GM18868 (cell line): ENCODE measurements around the gene DTNBP1.
"Not testable (repeated sequence)": the region's sequence is repeated elsewhere in the genome, so short reads cannot be mapped to it uniquely, and the experiment has no call there.

Experiments
- ATAC-seq: cut with Tn5 transposase; IDR thresholded peaks from one replicate; pipeline ENCODE4 v1.9.1; 2021; ENCODE audit warnings: mild to moderate bottlenecking, moderate library complexity; ENCODE audit not compliant: unreplicated experiment

Gene DTNBP1

DNA sequence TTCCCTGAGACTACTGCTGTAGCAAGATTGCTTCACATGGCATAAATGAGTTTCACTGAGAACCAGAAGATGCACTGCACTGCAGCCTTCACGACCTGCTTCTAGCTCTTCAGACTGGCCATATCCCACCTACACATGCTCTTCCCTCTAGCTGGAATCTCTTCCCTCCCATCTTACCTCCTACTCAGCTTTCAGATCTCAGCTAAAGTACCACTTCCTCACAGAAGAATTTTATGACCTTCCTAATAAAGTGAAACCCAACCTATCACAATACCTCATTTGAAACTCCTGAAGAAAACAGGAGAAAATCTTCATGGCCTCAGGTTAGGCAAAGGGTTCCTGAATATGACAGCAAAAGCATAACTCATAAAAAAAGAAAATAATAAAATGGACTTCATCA is 99.9 kb downstream of the DTNBP1 start:
- ATAC-seq, result no peak

DNA sequence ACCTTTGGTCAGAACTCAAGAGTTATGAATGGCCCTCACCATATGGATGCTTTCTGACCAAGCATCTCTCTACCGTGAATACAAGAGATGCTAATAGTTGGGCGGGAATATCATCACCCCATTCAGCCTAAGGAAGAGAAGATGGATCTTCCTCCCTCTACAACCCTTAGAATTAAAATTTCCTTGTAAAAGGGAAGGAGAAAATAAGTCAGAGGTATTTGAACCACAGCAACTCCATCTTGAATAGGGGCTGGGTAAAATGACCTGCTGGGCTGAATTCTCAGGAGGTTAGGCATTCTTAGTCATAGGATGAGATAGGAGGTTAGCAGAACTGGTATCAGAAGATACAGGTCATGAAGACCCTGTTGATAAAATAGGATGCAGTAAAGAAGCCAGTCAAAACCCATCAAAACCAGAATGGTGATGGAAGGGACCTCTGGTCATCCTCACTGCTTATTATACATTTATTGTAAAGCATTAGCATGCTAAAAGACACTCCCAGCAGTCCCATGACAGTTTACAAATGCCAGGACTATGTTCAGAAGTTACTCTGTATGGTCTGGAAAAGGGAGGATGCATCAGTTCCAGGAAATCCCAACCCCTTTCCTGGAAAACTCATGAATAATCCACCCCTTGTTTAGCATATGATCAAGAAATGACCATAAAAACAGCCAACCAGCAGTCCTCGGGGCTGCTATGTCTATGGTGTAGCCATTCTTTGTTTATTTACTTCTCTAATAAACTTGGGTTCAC is 101.2 kb downstream of the DTNBP1 start:
- ATAC-seq, result no peak

DNA sequence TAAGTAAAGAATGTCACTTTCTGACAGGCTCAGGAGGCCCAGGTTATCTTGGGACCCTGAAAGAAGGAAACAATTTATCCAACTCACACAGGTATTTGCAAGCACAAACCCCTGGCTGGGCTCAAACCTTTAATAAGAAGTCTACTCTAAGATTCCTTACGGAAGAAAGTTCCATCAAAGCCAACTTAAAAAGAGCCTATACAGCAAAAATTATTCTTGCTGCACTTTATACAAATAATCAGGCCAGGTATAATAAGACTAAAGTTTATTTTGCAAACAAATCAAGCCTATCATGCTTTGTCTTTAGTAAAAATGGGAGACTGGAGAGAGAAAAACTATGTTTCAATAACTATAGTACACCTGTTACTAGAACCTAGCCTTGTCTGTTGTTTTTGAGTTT is 102.1 kb downstream of the DTNBP1 start:
- ATAC-seq, result no peak

DNA sequence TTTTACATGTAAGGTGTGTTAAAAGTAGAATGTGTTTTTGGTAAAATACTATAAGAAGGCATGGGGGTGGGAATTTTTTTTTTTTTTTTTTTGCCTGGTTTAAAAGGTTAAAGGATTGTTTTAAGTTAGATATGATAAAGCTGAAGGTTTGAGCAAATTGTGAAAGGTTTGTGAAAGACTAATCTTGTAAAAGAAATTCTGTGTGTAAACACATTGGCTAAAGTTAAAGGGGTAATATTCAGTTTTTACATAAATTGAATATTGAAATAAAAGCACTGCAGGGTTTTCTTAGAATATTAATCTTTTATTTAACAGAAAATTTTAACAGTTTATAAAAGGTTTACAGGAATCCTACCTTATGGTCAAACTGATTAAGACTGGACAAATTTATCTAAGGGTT is 105.7 kb downstream of the DTNBP1 start:
- ATAC-seq, result no peak

DNA sequence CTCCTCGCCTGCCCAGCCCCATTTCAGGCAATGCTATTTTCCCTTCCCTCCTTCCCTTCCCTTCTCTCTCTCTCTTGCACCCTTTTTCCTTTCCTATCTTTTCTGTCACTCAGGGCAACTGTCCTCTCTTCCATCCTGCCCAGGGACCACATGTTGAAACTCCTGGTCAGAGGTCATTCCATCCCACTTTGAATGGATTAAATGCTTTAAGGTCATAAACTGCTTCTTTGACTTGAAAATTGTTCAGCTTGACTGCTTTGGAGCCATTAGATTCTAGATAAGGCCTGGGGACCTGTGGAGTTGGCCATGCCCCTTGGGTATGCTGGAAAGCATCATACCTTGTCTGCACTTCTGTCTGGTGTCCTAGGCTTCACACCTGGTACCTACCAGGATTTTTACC is 106.1 kb downstream of the DTNBP1 start:
- no peak for ATAC-seq

DNA sequence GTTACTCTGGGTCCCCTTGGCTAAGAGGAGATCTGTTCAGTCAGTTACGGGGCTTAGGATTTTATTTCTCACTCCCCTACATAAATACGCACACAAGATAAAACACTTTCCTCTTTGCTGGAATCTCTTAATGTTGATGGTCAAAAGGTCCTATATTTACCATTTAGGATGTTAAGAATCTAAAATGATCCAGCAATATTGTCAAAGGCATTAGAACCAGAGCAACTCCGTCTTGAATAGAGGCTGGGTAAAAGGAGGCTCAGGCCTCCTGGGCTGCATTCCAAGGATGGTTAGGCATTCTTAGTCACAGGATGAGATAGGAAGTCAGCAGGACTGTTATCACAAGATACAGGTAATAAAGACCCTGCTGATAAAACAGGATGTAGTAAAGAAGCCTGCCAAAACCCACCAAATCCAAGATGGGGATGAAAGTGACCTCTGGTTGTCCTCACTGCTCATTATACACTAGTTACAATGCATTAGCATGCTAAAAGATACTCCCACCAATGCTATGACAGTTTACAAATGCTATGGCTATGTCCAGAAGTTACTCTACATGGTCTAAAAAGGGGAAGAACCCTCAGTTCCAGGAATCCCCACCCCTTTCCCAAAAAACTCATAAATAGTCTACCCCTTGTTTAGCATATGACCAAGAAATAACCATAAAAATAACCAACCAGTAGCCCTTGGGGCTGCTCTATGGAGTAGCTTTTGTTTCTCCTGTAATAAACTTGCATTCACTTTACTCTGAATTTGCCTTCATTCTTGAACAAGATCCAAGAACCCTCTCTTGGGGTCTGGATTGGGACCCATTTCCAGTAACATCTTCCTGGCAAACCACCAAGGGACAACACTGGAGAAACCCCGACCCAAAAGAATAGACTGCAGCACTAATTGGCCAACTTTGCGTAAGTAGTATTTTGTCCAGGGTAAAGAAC is 107.5 kb downstream of the DTNBP1 start:
- ATAC-seq, result no peak

DNA sequence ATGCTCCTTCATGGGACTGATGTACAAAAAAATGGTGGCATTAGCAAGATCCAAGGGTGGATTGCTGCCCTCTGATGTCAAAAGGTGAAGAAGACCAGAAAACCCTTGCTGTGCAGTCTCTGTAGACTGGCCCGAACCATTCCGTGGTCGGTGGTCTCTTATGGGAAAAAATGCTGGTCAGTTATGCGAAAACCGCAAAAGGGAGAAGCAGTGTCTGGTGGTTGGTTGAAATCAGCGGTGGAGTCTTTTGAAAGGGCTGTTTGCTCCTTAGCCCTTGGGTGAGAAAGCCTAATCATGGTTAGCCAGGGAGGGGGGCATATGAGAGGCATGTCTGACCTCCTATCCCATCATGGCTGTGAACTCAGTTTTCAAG is 108.1 kb downstream of the DTNBP1 start:
- no peak for ATAC-seq

DNA sequence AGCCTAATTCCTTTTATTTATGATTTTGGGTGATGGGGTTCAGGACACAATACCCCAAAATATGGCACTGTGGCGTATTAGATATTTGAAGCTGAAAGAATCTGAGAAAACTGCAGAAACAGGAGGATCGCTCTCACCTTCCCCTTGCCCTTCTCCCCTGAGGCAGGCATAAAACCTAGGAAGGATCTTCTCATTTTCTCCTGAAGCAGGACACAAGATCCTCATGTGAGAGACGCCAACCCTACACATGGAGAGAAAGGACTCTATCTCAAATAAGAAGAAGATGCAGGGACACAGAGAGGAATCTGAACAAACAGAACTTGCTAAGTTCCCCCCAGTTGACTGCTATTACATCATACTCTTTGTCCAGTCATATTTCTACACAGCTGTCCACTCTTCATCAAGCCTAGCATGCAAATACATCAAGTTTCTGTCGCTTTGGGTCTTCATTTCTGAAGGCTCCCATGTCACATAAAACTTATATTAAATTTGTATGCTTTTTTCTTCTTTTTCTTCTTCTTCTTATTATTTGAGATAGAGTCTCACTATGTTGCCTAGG is 109.0 kb downstream of the DTNBP1 start:
- ATAC-seq, result no peak

DNA sequence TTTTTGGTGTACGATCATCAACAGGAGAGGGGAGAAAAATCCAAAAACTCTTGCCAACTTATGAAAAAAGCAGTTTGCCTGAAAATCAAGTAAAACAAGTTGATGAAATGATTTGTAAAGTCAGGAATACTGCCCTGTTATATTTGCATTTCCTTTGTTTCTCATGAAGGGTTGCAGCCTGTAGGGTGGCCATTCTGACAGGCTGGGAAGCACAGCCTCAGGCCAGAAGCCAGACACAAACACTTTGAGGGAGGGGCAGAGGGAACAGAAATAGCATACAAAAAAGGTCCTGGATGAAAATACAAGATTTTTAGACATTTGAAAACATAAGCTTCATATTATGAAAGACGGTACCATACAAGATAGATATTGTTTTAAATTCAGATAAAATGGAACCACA is 109.8 kb downstream of the DTNBP1 start:
- ATAC-seq, result no peak

DNA sequence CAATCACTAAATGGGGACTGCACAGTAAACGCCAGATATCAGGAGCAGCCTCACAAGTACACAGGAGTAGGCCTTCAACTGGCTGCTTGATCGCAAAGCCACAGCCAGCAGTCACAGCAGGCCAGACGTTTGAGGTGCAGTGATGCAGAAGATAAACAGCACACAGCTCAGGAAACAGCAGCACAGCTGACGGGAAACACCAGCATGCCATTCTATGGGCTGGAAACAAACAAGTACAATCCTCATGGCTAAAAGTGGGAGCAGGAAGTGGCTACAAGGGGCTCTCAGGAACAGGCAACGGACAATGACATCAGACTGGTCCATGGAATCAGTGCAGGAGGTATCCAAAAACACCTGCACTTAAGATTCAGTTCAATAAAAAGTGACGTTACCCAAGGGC is 111.0 kb downstream of the DTNBP1 start:
- no peak for ATAC-seq

DNA sequence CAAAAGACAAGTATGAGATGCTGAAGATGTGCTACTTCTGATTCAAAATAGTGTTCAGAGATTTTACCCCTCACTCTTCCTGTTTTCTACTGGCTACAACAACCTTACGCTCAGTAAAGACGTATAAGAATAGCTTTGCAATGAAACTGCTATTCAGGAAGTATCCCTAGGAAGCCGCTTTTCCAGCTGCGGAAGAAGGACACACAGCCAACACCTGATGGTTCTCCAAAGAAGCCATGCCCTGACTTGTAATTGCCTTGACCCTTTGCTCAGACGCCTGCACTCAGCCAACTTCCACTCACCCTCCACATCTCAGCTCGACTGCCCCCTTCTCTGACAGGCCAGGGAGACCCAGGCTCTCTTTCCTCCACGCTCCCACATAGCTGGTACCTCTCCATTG is 111.6 kb downstream of the DTNBP1 start:
- ATAC-seq, result no peak

DNA sequence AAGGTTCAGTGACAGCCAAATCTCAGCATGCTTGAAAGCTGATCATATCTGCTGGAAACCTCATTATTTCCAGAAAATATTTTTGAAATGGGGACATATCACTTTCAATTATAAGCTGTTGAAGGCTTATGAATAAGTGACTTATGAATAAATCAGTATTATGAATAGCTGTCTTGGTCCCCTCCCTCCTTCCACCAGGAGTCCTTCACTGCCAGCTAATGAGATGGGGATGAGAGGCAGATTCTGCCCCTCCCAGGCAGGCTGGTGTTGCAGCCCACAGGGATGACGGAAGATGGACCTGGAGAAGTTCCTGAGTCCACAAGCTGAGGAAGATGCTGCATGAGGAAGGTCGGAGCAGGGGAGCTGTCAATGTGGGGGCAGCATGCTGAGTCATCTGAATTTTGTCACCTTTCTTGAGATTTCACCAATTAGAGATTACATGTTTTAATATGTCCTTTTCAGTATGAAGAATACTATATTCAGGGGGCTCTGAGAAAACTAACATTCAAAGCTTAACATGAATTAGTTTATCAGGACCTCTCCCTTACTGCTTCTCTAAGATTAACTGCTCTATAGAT is 112.2 kb downstream of the DTNBP1 start:
- ATAC-seq, result no peak

DNA sequence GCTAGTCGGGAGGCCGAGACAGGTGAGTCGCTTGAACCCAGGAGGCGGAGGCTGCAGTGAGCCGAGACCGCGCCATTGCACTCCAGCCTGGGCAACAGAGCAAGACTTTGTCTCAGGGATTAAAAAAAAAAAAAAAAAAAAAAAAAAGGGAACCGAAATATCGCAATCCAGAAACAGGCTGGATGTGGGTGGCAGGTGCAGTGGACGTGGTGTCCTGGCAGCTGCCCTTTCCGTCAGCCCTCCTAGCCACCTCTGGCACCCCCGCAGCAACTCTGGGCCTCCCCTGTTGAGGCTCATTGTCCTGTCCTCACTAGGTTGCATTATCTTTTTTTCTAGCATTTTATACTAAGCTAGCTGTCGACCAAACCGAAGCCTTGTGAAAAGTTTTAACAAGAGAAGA is 113.5 kb downstream of the DTNBP1 start:
- ATAC-seq, result no peak

DNA sequence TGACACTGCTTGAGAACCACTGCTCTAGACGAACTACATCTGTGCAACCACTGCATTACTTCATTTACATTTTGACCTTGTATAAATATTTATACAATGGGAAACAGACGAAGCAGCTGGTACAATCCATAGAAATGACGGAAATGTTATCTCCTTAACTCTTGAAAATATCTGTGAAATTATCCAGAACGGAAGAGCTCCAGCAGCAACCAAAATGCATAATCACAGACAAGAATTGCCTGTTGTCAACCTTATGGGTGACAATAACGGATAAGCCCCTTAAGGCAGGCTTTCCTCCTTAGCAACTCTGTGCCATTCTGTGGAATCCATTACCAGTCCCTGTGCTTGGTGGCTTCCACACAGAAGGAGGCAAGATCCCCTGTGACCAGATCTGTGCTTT is 115.4 kb downstream of the DTNBP1 start:
- ATAC-seq, result no peak

DNA sequence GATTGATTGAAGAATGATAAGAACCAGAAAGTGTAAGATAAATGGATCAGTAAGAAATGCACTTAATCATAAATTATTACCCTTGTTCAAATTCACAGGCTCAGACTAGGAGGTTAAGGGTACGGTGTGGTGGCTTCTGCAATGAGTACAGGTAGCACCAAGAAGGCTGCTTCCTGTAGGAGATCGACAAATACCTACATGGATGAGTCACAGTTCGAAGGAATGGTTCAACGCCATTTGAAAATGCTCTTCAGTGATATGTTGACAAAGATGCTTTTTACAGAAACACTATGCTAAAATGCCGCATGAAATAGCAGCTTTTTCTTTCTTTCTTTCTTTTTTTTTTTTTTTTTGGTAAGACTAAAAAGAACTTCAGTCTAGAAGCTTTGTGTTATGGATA is 116.2 kb downstream of the DTNBP1 start:
- no peak for ATAC-seq

DNA sequence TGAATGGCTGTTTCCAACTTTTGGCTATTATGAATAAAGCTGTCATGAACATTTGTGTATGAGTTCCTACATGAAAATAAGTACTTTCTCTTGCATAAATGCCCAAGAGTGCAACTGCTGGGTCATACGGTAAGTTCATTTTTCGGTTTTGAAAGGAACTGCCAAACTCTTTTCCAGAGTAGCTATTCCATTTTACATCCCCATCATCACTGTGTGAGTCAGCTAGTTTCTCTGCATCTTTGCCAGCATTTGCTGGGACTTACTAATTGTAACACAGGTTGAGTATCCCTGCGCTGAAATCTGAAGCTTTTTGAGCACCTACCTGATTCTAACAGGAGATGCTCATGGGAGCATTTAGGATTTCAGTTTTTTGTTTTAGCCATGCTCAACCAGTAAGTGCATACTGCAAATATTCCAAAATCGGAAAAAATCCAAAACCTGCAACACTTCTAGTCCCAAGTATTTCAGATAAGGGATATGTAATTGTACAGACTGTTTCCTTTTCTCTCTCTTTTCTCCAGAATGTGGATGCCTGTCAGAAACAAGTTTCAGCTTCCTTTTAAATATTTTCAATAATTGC is 118.4 kb downstream of the DTNBP1 start:
- ATAC-seq, result no peak

DNA sequence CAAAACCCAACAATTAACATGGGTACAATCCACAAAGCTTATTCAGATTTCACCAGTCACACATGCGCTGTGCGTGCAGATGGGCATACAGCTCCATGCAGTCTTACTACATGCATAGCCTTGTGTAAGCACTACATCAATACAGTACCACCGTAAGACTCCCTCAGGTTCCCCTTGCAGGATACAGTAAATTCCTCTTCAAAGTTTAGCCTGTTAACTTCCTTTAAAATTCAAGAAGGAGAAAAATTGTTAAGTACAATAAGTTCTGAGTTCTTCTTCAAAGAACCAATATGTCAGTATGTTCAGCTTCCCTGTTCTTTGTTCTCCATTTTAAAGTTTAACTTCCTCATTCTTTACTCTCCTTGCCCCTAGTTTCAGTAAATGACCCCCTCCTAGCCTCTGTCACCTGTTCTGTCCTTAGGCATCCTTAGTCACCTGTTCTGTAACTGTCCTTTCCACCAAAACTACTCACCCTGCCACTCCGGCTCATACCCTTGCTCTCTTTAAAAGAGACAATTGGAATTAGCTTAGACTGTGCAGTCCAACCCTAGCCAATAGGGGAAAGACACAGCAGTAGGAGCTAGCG is 119.4 kb downstream of the DTNBP1 start:
- ATAC-seq, result not testable (repeated sequence)

DNA sequence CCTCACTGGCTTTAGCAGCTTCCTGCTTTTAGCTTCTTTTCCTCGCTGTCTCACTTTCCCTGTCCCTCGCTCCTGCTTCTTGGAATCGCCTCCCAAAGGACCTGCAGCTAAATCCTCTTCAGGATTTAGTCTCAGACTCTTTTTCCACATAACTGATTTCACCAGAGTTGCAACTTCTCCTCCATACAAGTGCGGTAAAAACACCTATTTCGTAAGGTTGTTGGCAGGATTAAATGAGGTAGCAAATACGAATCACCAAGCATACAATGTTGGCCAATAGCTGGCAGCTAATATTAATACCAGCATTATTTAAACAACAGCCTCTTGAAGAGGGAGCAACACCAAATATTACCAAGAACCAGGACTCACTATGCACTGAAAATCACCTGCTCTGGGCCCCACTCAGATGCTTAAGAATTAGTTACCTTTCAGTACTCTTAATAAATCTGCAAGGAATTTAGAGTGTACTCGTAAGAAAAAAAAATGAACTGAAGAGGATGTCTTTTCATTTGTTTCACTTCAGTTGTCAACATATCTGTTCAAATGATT is 123.0 kb downstream of the DTNBP1 start:
- ATAC-seq, result no peak

DNA sequence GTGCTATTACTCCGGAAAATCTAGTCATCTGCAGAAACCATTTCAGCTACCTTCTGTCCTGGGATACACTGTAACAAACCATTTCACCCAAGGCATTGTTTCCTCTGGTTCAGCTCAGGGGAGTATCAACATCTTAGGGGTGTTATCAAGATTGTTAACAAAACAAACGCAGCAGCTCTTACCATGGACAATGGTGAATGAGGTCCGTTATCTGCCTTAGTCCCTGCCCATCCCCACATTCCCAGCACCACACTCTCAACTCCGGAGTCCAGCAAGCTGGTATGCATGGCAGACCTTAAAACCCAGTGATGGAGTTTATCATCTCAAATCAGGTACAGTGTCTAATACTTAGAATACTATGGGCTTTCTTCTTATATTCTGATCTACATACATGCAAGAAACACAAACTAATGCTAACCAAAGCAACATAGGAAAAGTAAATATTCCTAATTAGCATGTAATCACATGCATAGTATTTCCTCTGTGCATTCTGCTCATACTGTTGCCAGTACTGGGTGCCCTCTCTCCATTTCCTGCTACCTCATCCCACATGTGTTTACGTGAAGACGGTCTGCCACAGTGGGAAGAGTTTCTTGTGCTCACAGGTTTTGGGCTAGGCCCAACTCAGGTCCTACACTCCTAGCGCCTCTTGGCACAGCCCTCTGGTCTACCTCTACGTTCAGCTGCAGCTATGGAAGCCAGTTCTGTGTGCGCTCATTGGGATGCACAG is 123.9 kb downstream of the DTNBP1 start:
- ATAC-seq, result no peak

DNA sequence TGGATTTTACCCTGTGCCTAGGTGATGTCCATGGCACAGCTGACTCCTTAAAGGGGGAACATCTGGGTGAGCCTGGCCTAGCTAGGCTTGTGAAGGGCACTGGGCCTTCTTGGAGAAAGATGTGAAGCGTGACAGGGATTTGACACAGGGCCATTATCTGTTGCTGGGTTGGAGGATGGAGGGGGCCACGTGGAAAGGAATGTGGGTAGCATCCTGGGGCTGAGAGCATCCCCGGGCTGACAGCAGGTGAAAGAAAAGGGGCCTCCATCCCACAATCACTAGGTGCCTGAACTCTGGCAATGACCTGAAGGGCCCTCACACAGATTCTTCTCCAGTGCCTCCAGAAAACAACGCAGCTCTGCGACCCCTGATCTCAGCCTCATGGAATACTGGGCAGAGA is 124.7 kb downstream of the DTNBP1 start:
- no peak for ATAC-seq
